ENCODE results near the gene ING4. TPM values are rescaled to one million over a fixed set of nuclear protein-coding genes. Genes with fewer than 3 reads are reported as not detected.
A peak's percentile ranks its signal among the peaks of the same experiment; 100 is the strongest.

ING4 gene
- total RNA-seq, 1 donor from 2014 or later = 58.1 TPM

DNA sequence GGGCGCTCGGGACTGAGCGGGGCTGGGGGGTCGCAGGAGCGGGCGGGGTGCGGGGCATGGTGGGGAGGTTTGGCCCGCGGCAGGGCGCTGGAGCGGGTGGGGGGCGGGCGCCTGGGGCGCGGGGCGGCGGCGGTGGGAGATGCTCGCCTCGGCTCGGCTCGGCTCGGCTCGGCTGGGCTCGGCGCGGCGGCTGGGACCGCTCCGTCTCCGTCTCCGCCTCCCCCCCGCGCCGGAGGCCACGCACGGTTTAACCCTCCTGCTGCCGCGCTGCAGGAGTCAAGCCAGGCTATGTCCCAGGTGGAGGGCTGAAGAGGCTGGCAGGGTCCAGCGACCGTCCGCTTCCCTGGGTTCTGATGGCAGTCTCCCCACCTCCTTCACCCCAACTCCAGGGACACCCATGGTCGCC lies 37.7 kb upstream of the ING4 start, which contains the start of gene PIANP:
Gene PIANP (minus strand): TSS at position 170 of the 406 bp plus-strand sequence. CDS start 2,754 bp downstream, outside the sequence.
- H3K4me3 Mint-ChIP-seq = peak within 1 kb of the TSS; percentile 84
- TF ChIP-seq, protein P1, sequence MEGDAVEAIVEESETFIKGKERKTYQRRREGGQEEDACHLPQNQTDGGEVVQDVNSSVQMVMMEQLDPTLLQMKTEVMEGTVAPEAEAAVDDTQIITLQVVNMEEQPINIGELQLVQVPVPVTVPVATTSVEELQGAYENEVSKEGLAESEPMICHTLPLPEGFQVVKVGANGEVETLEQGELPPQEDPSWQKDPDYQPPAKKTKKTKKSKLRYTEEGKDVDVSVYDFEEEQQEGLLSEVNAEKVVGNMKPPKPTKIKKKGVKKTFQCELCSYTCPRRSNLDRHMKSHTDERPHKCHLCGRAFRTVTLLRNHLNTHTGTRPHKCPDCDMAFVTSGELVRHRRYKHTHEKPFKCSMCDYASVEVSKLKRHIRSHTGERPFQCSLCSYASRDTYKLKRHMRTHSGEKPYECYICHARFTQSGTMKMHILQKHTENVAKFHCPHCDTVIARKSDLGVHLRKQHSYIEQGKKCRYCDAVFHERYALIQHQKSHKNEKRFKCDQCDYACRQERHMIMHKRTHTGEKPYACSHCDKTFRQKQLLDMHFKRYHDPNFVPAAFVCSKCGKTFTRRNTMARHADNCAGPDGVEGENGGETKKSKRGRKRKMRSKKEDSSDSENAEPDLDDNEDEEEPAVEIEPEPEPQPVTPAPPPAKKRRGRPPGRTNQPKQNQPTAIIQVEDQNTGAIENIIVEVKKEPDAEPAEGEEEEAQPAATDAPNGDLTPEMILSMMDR (conservative IDR thresholded peaks at IDR 0.05) = no peak
- peaks cover 6% of the 10 kb centered on the region for H3K4me1 Mint-ChIP-seq (ENCODE audit: unreplicated experiment)
- peaks cover 14% of the 10 kb centered on the region for H3K36me3 Mint-ChIP-seq
- peak; percentile 79 for DNase-seq (ENCODE audit: extremely low spot score, unreplicated experiment)
- peaks cover 88% of the 10 kb centered on the region for H3K27me3 Mint-ChIP-seq
- no peaks in the 10 kb centered on the region for H3K9me3 Mint-ChIP-seq
- peak within 1 kb of the TSS; percentile 54 for H3K27ac Mint-ChIP-seq

DNA sequence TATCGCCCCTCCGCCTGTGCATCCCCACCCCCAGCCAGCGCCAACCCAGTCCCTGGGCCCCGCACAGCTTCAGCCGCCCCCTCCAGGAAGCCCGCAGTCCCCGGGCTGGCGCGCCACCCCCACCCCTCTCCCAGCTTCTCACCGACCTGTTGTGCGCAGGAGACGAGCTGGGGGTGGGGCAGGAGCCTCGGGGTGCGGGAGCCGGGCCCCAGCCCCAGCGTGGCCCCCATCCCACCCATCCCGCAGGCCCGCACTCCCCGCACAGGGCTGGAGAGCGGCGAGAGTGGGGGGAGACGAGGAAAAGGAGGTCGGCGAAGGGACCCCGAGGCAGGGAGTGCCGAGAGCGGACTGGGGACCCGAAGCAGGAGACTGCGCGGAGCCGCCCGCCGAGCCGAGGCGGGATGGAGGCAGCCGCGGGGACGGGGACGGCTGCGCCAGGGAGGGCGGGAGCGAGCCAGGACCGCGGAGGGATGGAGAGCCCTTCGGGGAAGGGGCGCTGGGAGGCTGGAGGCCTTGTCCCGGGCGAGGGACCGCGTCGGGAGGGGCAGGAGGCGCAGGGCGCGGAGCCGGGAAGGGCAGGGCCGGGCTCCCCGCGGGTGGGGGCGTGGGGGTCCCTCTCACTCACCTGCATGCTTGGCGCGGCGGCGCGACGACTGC lies 37.2 kb upstream of the ING4 start:
- no peak overlapping the region for H3K27ac Mint-ChIP-seq
- no peak for DNase-seq (ENCODE audit: extremely low spot score, unreplicated experiment)
- TF ChIP-seq, protein P1 (conservative IDR thresholded peaks at IDR 0.05) = no peak
- peaks cover 6% of the 10 kb centered on the region for H3K4me1 Mint-ChIP-seq (ENCODE audit: unreplicated experiment)
- H3K9me3 Mint-ChIP-seq = no peaks in the 10 kb centered on the region
- H3K4me3 Mint-ChIP-seq = peak overlapping the region; percentile 84
- peaks cover 14% of the 10 kb centered on the region for H3K36me3 Mint-ChIP-seq
- peaks cover 86% of the 10 kb centered on the region for H3K27me3 Mint-ChIP-seq

DNA sequence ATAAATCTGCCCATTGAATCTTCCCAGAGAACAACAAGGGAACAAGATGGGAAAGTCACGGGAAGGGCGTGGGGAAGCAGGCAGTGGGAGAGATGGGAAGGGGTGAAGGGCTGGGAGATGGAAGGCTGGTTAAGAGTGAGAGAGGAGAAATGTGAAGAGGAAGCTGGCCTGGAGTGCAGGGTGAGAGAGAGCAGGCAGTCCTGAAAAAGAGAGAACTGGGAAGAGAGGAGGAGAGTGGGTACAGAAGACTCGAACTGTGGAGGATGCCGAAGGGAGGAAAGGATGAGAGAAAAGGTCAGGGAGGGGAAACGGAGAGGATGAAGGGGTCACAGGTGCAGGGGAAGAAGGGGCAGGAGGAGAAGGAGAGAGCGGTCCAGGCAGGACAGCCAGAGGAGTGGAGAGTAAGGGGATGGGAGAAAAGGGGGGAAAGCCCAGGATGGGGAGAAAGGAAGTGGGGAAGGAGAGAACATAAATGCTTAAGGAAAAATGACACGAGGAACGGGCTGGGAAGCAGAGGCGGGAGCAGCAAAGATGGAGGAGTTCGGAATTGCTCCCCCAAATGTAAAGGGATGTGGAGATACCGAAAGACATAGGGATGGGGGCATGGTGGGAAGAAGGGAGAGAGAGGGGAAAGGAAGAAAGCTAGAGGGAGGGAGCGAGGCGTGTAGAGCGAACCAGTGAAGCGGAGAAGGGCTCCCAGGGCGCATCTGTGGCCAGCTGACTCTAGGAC lies 36.5 kb upstream of the ING4 start:
- H3K36me3 Mint-ChIP-seq = peaks cover 14% of the 10 kb centered on the region
- DNase-seq (ENCODE audit: extremely low spot score, unreplicated experiment) = no peak
- H3K27me3 Mint-ChIP-seq = peaks cover 80% of the 10 kb centered on the region
- peak overlapping the region; percentile 84 for H3K4me3 Mint-ChIP-seq
- TF ChIP-seq, protein P1 (conservative IDR thresholded peaks at IDR 0.05) = no peak
- H3K9me3 Mint-ChIP-seq = no peaks in the 10 kb centered on the region
- H3K27ac Mint-ChIP-seq = peak overlapping the region; percentile 54
- peaks cover 6% of the 10 kb centered on the region for H3K4me1 Mint-ChIP-seq (ENCODE audit: unreplicated experiment)

DNA sequence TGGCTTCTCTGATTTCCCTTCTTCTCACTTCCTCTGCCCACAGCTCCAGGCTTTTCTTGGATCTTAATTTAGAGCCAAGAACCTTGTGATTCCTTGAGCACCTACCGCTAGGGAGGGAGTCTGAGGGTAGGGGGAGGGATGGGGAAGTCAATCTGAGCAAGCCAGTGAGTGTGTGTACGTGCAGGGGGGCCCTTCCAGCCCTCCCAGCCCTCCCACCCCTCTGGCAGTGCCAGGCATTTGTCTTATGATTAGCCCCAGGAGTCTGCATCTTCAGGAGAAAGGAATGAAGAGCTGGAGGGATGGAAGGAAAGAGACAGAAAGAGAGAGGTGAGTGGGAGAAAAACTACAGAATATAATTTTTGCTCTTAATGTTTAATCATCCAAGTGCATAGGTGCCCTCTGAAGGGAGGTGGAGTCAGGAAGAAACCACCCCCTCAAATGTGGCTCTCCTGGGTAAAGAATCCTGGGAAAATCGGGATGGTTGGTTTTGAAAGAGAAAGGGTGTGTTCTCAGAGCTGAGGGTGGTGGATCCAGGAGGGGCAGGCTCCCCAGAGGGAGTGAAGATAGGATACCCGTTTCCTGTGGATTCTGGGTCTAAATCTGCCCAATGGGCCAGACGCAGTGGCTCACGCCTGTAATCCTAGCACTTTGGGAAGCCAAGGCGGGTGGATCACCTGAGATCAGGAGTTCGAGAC lies 35.6 kb upstream of the ING4 start:
- TF ChIP-seq, protein P1 (conservative IDR thresholded peaks at IDR 0.05) = no peak
- Mint-ChIP-seq H3K27ac (no peak overlapping the region), H3K9me3 (no peaks in the 10 kb centered on the region), H3K4me1 (ENCODE audit: unreplicated experiment) (peaks cover 6% of the 10 kb centered on the region), H3K4me3 (peak overlapping the region; percentile 84), H3K36me3 (peaks cover 14% of the 10 kb centered on the region), H3K27me3 (peaks cover 74% of the 10 kb centered on the region)
- no peak for DNase-seq (ENCODE audit: extremely low spot score, unreplicated experiment)

DNA sequence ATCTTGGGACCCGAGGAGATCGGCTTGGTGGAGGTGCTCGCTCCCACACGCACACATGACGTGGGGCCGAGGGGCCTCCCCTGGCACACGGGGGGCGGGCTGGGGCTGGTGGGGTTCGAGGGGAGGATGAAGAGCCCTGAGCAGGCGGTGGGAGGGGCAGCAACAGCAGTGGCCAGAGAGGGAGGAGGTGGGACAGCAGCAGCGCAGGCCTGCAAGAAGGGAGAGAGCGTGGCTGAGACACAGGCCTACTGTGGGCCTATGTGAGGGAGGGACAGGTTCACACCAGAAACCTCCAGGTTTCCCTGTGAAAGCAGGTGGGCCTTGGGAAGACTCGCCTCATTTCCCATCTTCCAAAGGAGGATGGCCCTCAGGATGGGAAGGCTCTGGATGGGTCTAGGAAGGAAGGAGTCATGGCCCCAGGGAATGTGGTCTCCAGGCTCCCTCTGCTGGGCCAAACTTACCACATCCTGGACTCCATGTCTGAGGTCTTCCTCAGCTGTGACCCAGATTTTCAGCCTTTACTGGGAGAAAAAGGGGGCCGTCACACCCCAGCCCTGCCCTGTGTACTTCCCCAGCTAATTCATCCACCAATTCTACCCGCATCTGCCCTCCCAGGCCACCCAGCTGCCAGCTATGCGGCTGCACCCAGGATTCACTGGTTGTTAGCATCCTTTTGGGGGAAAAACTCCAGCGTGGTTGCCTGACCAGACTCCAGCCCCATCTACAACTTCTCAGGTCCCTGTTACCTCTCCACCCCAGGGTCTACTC lies 34.8 kb upstream of the ING4 start:
- Mint-ChIP-seq H3K27ac (no peak overlapping the region), H3K4me1 (ENCODE audit: unreplicated experiment) (peaks cover 6% of the 10 kb centered on the region), H3K36me3 (peaks cover 14% of the 10 kb centered on the region), H3K9me3 (no peaks in the 10 kb centered on the region), H3K4me3 (no peak overlapping the region), H3K27me3 (peaks cover 70% of the 10 kb centered on the region)
- TF ChIP-seq, protein P1 (conservative IDR thresholded peaks at IDR 0.05) = peak; percentile 74
- no peak for DNase-seq (ENCODE audit: extremely low spot score, unreplicated experiment)

Measured in type B pancreatic cell (in vitro differentiated cells).